Mucosa of descending colon (tissue), 3 donors: Measurements from ENCODE around the gene CLSTN2. TPM values are rescaled to one million over a fixed set of nuclear protein-coding genes. Genes with fewer than 3 reads are reported as not detected.

Source experiments
- ATAC-seq: fragments of 200-7000 bp; cut with Tn5 transposase; one replicate; pipeline ENCODE4 v1.9.1; 2020; ENCODE audit warnings: mild to moderate bottlenecking, moderate library complexity
- DNase-seq, 3 donors: peaks; one replicate each; pipeline ENCODE4 v3.0.0-alpha.2; 2020
- H3K36me3 ChIP-seq: fragments of 200-600 bp; one replicate; pipeline ENCODE4 v1.8.0; 2021; ENCODE audit warnings: low read depth, mild to moderate bottlenecking
- H3K4me1 ChIP-seq: fragments of 200-600 bp; one replicate; pipeline ENCODE4 v1.8.0; 2021; ENCODE audit warnings: low read depth, mild to moderate bottlenecking
- H3K4me3 ChIP-seq: fragments of 200-600 bp; one replicate; pipeline ENCODE4 v1.8.0; 2021; ENCODE audit warnings: mild to moderate bottlenecking
- H3K9me3 ChIP-seq: fragments of 200-600 bp; one replicate; pipeline ENCODE4 v1.8.0; 2021; ENCODE audit warnings: mild to moderate bottlenecking
- intact Hi-C, 2 donors: fragments of 100-400 bp; cut with DNase I in 1 of 2; cut with micrococcal nuclease in 1 of 2; formaldehyde crosslinking; loops; one replicate each; pipeline versions ENCODE4 v1.11.0 to v1.11.1; 2022; cut with DNase I, micrococcal nuclease
- total RNA-seq, 3 donors: library from RNA; stranded (reverse); fragmentation: NEBNext Ultra II Directional in 2 of 3; extraction: Animal tissue kit (Norgen Biotek cat#: 25700) in 2 of 3; gene quantifications; one replicate each; pipeline versions ENCODE4 v1.2.1 to v1.2.4, GENCODE V29; 2021 to 2023
- TF ChIP-seq, protein P1 (sequence below): fragments of 200-600 bp; IDR thresholded peaks from one replicate; pipeline ENCODE4 v1.8.0; 2022; ENCODE audit warnings: antibody characterized with exemption, mild to moderate bottlenecking
- donor health status: DM: no; HTN: no; CAD: no; lungs with moderate emphysema.
- donor health status: DM: no; HTN: no; CAD: no.
- donor health status: DM: no; HTN: yes; CAD: no.

The CLSTN2 gene
- total RNA-seq, 3 donors from 2014 or later, result 0.90 to 5.3 (median 2.5) TPM

DNA sequence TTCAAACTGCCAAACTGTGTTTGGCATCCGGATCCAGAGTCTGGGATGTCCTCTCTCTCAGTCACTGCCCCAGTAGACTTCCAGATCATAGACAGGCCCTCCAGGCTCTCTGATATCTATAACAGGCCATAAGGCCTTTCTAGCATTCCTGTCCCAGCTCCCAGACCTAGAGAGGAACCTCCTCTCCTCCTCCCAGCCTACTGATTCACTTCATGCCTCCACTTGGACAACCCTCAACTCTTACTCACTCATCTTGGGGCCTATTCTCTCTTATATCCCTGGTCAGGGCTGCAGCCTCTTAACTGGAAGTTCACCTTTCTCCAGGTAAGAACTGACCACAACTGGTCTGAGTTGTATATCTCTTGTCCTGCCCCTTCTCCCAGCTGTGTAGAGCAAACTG, 489.2 kb downstream of the CLSTN2 start:
- Histone ChIP-seq H3K36me3 (no peaks in the 10 kb centered on the region), H3K4me3 (no peak overlapping the region), H3K9me3 (no peaks in the 10 kb centered on the region), H3K4me1 (no peaks in the 10 kb centered on the region)
- ATAC-seq (no peak), DNase-seq (no peak)
- TF ChIP-seq, protein P1, sequence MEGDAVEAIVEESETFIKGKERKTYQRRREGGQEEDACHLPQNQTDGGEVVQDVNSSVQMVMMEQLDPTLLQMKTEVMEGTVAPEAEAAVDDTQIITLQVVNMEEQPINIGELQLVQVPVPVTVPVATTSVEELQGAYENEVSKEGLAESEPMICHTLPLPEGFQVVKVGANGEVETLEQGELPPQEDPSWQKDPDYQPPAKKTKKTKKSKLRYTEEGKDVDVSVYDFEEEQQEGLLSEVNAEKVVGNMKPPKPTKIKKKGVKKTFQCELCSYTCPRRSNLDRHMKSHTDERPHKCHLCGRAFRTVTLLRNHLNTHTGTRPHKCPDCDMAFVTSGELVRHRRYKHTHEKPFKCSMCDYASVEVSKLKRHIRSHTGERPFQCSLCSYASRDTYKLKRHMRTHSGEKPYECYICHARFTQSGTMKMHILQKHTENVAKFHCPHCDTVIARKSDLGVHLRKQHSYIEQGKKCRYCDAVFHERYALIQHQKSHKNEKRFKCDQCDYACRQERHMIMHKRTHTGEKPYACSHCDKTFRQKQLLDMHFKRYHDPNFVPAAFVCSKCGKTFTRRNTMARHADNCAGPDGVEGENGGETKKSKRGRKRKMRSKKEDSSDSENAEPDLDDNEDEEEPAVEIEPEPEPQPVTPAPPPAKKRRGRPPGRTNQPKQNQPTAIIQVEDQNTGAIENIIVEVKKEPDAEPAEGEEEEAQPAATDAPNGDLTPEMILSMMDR, result no peak
- intact Hi-C loops, result no loop called here

DNA sequence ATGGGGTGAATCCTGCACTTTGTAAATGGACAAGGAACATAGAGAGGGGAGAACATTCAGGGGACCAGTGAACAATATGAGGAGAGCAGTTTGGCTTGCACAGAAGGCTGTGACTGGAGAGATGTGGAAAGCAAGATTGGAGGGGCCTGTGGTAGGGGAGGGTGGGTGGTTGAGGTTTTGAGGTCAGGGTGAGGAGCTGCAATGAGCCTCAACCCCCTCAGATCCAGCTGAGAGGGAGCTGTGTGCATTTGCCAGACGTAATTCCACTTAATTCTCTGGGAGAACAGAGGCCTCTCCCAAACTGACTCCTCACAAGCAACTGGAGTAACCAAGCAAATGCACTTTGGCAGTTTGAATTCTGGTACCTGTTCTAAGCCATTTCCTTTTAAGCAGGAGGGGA, 489.7 kb downstream of the CLSTN2 start:
- ATAC-seq (no peak), DNase-seq (no peak)
- H3K4me3 ChIP-seq, result no peak overlapping the region
- TF ChIP-seq, protein P1, result no peak
- H3K4me1 ChIP-seq, result no peaks in the 10 kb centered on the region
- H3K36me3 ChIP-seq, result no peaks in the 10 kb centered on the region
- intact Hi-C loops, result no loop called here
- no peaks in the 10 kb centered on the region for H3K9me3 ChIP-seq

DNA sequence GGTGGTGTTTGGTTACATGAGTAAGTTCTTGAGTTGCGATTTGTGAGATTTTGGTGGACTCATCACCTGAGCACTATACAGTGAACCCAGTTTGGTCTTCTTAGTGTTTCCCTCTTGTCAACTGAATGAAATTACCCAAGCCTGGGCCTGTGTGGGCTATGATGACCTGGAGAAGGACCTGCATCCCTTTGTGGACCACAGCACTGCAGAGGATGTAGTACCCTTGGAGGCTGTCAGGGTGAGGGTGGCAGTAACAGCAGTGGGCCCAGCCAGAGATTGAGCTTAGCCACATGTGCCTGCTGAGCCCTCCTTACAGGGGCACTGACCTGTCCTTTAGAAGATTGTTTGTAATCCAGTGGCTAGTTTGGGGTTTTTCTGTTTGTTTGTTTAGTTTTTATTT, 492.8 kb downstream of the CLSTN2 start:
- DNase-seq (no peak), ATAC-seq (no peak)
- Histone ChIP-seq H3K9me3 (no peaks in the 10 kb centered on the region), H3K4me1 (no peaks in the 10 kb centered on the region), H3K4me3 (no peak overlapping the region), H3K36me3 (no peaks in the 10 kb centered on the region)
- TF ChIP-seq, protein P1, result no peak
- intact Hi-C loops, result no loop called here

DNA sequence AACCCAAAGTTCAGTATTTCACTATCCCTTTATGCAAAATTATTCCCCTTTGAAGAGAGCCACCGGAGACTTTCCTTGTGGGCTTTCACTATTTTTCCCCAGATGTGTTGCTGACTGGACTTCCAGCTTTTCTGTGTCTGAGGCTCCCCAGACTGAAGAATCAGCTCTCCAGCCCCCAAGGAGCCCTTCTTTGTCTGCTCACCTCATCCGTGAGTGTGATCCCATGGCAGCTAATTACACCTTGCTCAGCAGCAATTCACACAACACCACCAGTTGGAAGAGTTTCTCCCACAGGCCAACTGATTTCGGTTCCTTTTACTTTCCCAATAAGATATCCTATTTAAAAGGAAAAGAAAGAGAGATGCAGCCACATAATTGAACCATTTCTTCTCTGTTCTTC, 493.4 kb downstream of the CLSTN2 start:
- intact Hi-C loops, result no loop called here
- no peaks in the 10 kb centered on the region for H3K4me1 ChIP-seq
- ATAC-seq, result no peak
- H3K9me3 ChIP-seq, result no peaks in the 10 kb centered on the region
- no peaks in the 10 kb centered on the region for H3K36me3 ChIP-seq
- TF ChIP-seq, protein P1, result no peak
- no peak for DNase-seq
- H3K4me3 ChIP-seq, result no peak overlapping the region

DNA sequence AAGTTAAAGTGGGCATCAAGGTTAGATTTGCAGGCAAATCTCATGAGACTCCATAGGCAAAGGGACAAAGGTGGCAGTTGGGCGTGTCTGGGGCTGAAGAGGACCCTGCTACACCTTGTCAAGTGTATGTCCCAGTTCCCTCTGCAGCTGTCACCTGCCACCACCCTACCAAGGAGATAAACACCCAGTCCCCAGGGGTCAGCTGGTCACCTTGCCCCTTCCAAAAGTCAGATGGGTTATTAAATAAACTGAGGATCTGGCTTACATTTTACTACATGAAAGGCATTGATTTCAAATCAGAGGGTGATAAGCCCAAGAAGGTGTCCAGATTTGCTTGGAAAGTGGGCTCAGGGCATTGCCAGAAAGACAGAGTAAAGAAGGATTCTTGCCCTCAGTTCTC, 494.8 kb downstream of the CLSTN2 start:
- H3K9me3 ChIP-seq, result no peaks in the 10 kb centered on the region
- no peaks in the 10 kb centered on the region for H3K36me3 ChIP-seq
- ATAC-seq, result no peak
- H3K4me3 ChIP-seq, result no peak overlapping the region
- intact Hi-C loops, result no loop called here
- TF ChIP-seq, protein P1, result no peak
- DNase-seq, result no peak
- no peaks in the 10 kb centered on the region for H3K4me1 ChIP-seq

DNA sequence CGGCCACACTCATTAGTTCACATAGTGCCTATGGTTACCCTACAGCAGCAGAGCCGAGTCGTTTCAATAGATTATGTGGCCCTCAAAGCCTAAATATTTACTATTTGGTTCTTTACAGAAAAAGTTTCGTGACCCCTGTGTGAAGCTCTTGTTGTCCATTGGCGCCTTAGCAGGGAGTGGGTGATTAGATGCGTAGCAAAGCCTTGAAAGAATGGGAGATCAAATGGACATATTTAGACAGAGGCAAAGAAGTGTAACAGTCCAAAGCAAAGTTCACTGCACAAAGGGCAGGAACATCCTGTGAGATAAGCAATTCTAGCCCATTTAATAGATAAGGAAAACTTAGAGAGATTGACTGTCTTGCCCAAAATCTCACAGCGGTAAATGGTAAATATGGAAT, 495.5 kb downstream of the CLSTN2 start:
- no peak for DNase-seq
- intact Hi-C loops, result no loop called here
- no peak for ATAC-seq
- Histone ChIP-seq H3K4me3 (no peak overlapping the region), H3K36me3 (no peaks in the 10 kb centered on the region), H3K9me3 (no peaks in the 10 kb centered on the region), H3K4me1 (no peaks in the 10 kb centered on the region)
- TF ChIP-seq, protein P1, result no peak
